Measurements from ENCODE around the gene MORN5.

MORN5 gene

DNA sequence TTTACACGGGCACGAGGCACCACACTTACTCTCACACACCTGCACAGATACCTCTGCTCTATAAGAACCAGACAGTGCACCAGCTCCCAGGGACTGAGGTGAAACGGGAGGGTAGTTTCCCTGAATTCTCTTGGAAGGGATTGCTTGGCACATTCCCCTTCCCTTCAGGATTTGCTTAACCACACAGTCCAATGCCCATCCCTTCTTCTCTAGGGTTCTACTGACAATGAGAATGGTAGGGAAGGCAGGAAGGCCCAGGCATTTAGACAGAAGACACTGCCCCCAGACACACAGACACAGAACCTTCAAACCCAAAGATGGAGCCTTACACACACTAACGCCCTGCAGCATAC lies 69.8 kb downstream of the MORN5 start:
- no peak overlapping the region for H3K27ac ChIP-seq (ENCODE audit: low read length)
- H3K27me3 ChIP-seq (ENCODE audit: control insufficient read depth, insufficient read depth, low read length) = peaks cover 79% of the 10 kb centered on the region
- H3K36me3 ChIP-seq (ENCODE audit: control insufficient read depth, low read depth, low read length) = no peaks in the 10 kb centered on the region
- H3K9me3 ChIP-seq (ENCODE audit: control insufficient read depth, low read depth, low read length) = no peaks in the 10 kb centered on the region
- peaks cover 10% of the 10 kb centered on the region for H3K4me1 ChIP-seq (ENCODE audit: control insufficient read depth, low read depth, low read length)
- H3K4me3 ChIP-seq (ENCODE audit: low read length) = no peak overlapping the region
- H3K9ac ChIP-seq (ENCODE audit: low read length) = no peak overlapping the region

DNA sequence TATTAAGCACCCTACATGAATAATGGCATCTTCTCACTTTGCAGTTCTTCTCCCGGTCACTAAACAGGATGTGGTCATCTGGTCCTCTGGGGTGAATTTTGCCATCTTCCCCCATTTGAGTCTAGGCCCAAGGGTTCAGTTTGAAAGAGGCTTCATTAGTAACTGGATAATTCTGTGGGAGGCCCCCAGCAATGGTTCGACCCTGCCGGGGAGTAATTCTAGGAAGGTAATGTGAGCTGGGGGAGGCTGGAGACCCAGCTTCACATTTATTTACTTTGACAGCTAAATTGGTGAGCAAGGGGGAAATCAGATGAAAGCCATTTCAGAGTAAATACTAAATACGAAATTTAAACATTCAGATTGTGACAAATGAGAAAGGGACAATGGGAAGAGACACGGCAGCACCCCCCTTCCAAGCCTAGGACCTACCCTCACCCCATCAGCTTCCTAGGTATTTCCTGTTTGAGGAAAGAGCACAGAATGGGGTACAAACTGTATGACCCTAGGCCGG lies 73.1 kb downstream of the MORN5 start:
- H3K27me3 ChIP-seq (ENCODE audit: control insufficient read depth, insufficient read depth, low read length) = peaks cover 45% of the 10 kb centered on the region
- no peak overlapping the region for H3K9ac ChIP-seq (ENCODE audit: low read length)
- no peak overlapping the region for H3K4me3 ChIP-seq (ENCODE audit: low read length)
- no peak overlapping the region for H3K27ac ChIP-seq (ENCODE audit: low read length)
- no peaks in the 10 kb centered on the region for H3K9me3 ChIP-seq (ENCODE audit: control insufficient read depth, low read depth, low read length)
- no peaks in the 10 kb centered on the region for H3K36me3 ChIP-seq (ENCODE audit: control insufficient read depth, low read depth, low read length)
- no peaks in the 10 kb centered on the region for H3K4me1 ChIP-seq (ENCODE audit: control insufficient read depth, low read depth, low read length)

DNA sequence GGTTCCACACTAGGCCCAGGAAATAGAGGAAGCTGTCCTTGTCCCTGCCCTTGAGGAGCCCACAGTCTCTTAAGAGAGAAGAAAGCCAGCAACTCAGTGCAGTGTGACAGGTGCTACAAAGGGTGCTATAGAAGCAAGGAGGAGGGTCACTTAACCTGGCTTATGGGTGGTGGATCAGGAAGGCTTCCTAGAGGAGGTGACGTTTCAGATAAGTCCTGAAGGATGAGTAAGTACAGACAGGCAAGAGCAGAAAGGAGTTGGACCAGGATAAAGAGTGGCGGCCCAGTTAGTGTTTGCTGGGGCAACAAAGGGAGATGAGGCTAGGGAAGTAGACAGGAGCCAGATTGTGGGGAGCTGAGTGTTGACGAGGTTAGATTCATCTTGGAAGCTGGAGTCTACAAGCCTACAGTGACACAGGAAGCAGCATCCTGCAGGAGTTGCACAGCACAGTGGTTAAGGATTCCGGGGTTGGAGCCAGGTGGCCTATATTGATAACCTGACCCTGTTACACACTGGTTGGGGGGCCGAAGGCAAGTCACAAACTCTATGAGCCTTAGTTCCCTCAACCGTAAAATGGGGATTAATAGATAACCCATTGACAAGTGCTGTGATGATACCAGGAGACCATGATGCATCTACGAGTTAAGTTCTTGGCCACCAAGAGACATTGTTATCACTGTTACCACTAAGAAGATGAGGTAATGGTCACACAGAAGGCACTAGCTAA lies 74.5 kb downstream of the MORN5 start:
- Histone ChIP-seq H3K36me3 (ENCODE audit: control insufficient read depth, low read depth, low read length) (no peaks in the 10 kb centered on the region), H3K4me1 (ENCODE audit: control insufficient read depth, low read depth, low read length) (no peaks in the 10 kb centered on the region), H3K27me3 (ENCODE audit: control insufficient read depth, insufficient read depth, low read length) (peaks cover 32% of the 10 kb centered on the region), H3K9ac (ENCODE audit: low read length) (no peak overlapping the region), H3K9me3 (ENCODE audit: control insufficient read depth, low read depth, low read length) (no peaks in the 10 kb centered on the region), H3K27ac (ENCODE audit: low read length) (no peak overlapping the region), H3K4me3 (ENCODE audit: low read length) (no peak overlapping the region)

DNA sequence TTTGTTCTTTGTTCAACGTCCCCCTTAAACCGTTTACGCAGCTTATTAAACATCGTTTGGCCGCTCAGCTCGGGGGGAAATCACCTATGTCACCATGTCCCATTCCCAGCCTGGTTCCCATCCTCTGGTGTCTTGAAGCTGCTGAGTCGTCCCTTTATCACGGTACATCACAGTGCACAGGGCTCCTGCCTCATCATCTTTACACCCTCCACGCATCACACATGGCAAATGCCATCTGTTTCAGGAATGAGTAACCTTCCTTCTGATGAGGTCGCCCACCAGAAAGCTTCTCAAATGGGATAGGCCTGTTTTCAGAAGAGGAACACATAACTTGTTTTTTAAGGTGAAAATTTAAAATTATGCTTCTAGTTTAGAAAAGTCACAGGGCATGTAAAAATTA lies 77.0 kb downstream of the MORN5 start:
- no peak overlapping the region for H3K4me3 ChIP-seq (ENCODE audit: low read length)
- peaks cover 7% of the 10 kb centered on the region for H3K27me3 ChIP-seq (ENCODE audit: control insufficient read depth, insufficient read depth, low read length)
- H3K27ac ChIP-seq (ENCODE audit: low read length) = no peak overlapping the region
- no peaks in the 10 kb centered on the region for H3K9me3 ChIP-seq (ENCODE audit: control insufficient read depth, low read depth, low read length)
- peaks cover 17% of the 10 kb centered on the region for H3K36me3 ChIP-seq (ENCODE audit: control insufficient read depth, low read depth, low read length)
- H3K4me1 ChIP-seq (ENCODE audit: control insufficient read depth, low read depth, low read length) = no peaks in the 10 kb centered on the region
- H3K9ac ChIP-seq (ENCODE audit: low read length) = no peak overlapping the region

DNA sequence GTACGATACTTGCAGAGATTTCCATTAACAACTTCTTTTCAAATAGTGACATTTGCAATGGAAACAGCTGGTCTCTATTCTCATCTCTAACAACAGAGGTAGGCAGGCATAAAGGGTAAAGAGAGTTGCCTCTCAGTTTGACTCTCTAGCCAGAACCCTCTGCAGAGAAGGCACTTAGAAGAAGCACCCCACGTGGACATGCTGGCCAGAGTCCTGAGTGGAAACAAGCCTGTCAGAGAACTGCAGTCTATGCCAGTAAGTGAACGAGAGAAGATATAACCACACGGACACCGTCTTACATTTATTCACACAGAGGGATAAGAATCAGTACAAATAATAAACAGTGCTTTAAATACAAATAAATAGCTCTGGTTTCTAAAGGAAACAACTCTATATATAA lies 80.0 kb downstream of the MORN5 start:
- Histone ChIP-seq H3K4me1 (ENCODE audit: control insufficient read depth, low read depth, low read length) (no peaks in the 10 kb centered on the region), H3K36me3 (ENCODE audit: control insufficient read depth, low read depth, low read length) (peaks cover 36% of the 10 kb centered on the region), H3K9me3 (ENCODE audit: control insufficient read depth, low read depth, low read length) (no peaks in the 10 kb centered on the region)

DNA sequence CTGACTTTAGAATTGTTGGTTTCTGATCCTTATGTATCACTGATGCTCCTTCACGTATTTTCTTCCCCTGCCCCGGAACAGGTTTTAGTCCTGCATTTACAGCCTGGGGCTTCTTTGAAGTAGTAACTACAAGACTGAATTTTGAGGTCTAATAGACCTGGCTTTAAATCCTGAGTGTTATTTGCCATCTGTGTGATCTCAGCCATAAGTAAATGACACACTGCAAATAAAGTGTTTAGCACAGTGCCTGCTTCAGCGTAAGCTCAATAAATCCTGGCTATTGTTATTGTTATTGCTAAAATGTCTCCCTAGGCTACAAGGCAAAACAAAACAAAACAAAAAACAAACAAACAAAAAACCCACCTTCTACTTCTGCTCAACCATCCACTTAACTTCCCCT lies 84.6 kb downstream of the MORN5 start:
- H3K27ac ChIP-seq (ENCODE audit: low read length) = no peak overlapping the region
- no peaks in the 10 kb centered on the region for H3K27me3 ChIP-seq (ENCODE audit: control insufficient read depth, insufficient read depth, low read length)
- no peaks in the 10 kb centered on the region for H3K9me3 ChIP-seq (ENCODE audit: control insufficient read depth, low read depth, low read length)
- no peak overlapping the region for H3K9ac ChIP-seq (ENCODE audit: low read length)
- no peak overlapping the region for H3K4me3 ChIP-seq (ENCODE audit: low read length)
- peaks cover 56% of the 10 kb centered on the region for H3K36me3 ChIP-seq (ENCODE audit: control insufficient read depth, low read depth, low read length)
- H3K4me1 ChIP-seq (ENCODE audit: control insufficient read depth, low read depth, low read length) = no peaks in the 10 kb centered on the region

More for the DNA sequence above, 80.0 kb downstream of the MORN5 start:
- Histone ChIP-seq H3K27ac (ENCODE audit: low read length) (no peak overlapping the region), H3K27me3 (ENCODE audit: control insufficient read depth, insufficient read depth, low read length) (no peaks in the 10 kb centered on the region), H3K9ac (ENCODE audit: low read length) (no peak overlapping the region), H3K4me3 (ENCODE audit: low read length) (no peak overlapping the region)

DNA sequence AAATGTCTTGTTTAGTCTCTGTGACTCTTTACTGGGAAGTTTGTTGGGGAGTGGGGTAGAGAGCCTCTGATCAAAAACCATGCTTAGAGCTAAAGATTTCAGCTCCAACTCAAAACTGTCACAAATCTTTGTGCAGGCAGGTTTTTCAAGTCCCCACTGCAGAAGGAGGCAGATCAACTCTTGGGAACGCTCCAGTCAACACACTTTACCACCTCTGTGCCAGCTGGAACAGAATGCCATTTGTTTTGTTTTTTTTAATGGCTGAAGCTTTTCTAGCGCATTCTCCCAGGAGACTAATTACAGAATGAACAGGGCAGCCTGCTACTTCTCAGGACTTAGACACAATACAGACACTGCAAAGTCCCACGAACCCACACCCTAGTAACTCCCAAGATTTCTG lies 87.0 kb downstream of the MORN5 start:
- Histone ChIP-seq H3K4me1 (ENCODE audit: control insufficient read depth, low read depth, low read length) (no peaks in the 10 kb centered on the region), H3K4me3 (ENCODE audit: low read length) (no peak overlapping the region), H3K9me3 (ENCODE audit: control insufficient read depth, low read depth, low read length) (no peaks in the 10 kb centered on the region), H3K36me3 (ENCODE audit: control insufficient read depth, low read depth, low read length) (peaks cover 51% of the 10 kb centered on the region), H3K9ac (ENCODE audit: low read length) (no peak overlapping the region), H3K27me3 (ENCODE audit: control insufficient read depth, insufficient read depth, low read length) (no peaks in the 10 kb centered on the region), H3K27ac (ENCODE audit: low read length) (no peak overlapping the region)

DNA sequence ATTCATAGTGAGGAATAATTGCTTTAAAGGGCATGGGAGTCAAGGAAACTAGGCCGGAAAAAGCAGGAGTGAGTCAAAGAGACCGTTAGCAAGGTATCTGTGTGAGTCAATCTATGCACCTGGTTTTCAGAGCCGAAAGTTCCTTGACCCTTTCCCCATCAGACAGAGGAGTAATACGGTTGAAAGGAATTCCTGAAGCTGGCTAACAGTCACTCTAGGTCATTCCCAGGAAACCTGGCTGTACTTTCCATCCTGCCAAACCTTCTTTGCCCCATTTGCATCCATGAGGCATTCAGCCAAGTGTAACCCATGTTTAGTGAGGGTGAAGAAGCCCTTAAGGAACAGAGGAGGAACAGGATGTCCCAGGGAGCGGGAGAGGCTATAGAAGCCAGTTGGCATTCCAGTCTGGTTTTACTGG lies 88.7 kb downstream of the MORN5 start:
- no peak overlapping the region for H3K9ac ChIP-seq (ENCODE audit: low read length)
- no peak overlapping the region for H3K27ac ChIP-seq (ENCODE audit: low read length)
- peaks cover 11% of the 10 kb centered on the region for H3K4me1 ChIP-seq (ENCODE audit: control insufficient read depth, low read depth, low read length)
- peaks cover 46% of the 10 kb centered on the region for H3K36me3 ChIP-seq (ENCODE audit: control insufficient read depth, low read depth, low read length)
- no peaks in the 10 kb centered on the region for H3K27me3 ChIP-seq (ENCODE audit: control insufficient read depth, insufficient read depth, low read length)
- H3K4me3 ChIP-seq (ENCODE audit: low read length) = no peak overlapping the region
- no peaks in the 10 kb centered on the region for H3K9me3 ChIP-seq (ENCODE audit: control insufficient read depth, low read depth, low read length)
